Neuronal stem cell (in vitro differentiated cells): ENCODE measurements around the gene CASQ1.

Experiments used
- DNase-seq: peaks from one replicate; pipeline ENCODE4 v3.0.0-alpha.2; 2013; ENCODE audit warnings: low spot score
- H2AFZ ChIP-seq: one replicate; pipeline ENCODE4 v1.6.1; 2013; ENCODE audit warnings: mild to moderate bottlenecking, low read length, inconsistent platforms
- H2AK5ac ChIP-seq: 2 replicates; pipeline ENCODE4 v1.6.1; 2013; ENCODE audit warnings: low read depth, mild to moderate bottlenecking, inconsistent platforms, low read length, moderate library complexity, mixed read lengths
- H2BK120ac ChIP-seq: 2 replicates; pipeline ENCODE4 v1.6.1; 2013; ENCODE audit warnings: low read depth, mild to moderate bottlenecking, inconsistent platforms, low read length, moderate library complexity, mixed read lengths
- H2BK12ac ChIP-seq: one replicate; pipeline ENCODE4 v1.6.1; 2013; ENCODE audit warnings: low read length, inconsistent platforms
- H2BK15ac ChIP-seq: 2 replicates; pipeline ENCODE4 v1.6.1; 2013; ENCODE audit warnings: mild to moderate bottlenecking, low read length, inconsistent platforms, mixed read lengths
- H2BK5ac ChIP-seq: one replicate; pipeline ENCODE4 v1.6.1; 2013; ENCODE audit warnings: inconsistent platforms, mild to moderate bottlenecking, low read length, moderate library complexity
- H3K14ac ChIP-seq: one replicate; pipeline ENCODE4 v1.6.1; 2013; ENCODE audit warnings: low read length, inconsistent platforms
- H3K18ac ChIP-seq: 2 replicates; pipeline ENCODE4 v1.6.1; 2013; ENCODE audit warnings: low read length, inconsistent platforms
- H3K23ac ChIP-seq: 2 replicates; pipeline ENCODE4 v1.6.1; 2013; ENCODE audit warnings: low read depth, mild to moderate bottlenecking, mixed read lengths, low read length, inconsistent platforms; ENCODE audit not compliant: poor library complexity
- H3K27ac ChIP-seq: replicated peaks from 3 replicates; pipeline ENCODE4 v1.5.1; 2013; ENCODE audit warnings: low read length, inconsistent platforms
- H3K27me3 ChIP-seq, 3 experiments: 2 replicates each; pipeline ENCODE4 v1.6.1; 2013; ENCODE audit warnings: low read length in 3 of 3, mild to moderate bottlenecking in 2 of 3, inconsistent platforms in 1 of 3, low read depth in 1 of 3, mixed read lengths in 1 of 3, moderate library complexity in 1 of 3; ENCODE audit not compliant: control insufficient read depth in 3 of 3, insufficient read depth in 3 of 3
- H3K36me3 ChIP-seq, 2 donors: replicated peaks in 1 of 2; 2 replicates each; pipeline ENCODE4 v1.6.1; 2013; ENCODE audit warnings: low read length in 2 of 2; ENCODE audit not compliant: control insufficient read depth in 2 of 2, insufficient read depth in 2 of 2
- H3K4ac ChIP-seq: 2 replicates; pipeline ENCODE4 v1.6.1; 2013; ENCODE audit warnings: inconsistent platforms, mild to moderate bottlenecking, low read length, moderate library complexity
- H3K4me1 ChIP-seq, 2 donors: 1 replicate in 1 of 2; 2 replicates in 1 of 2; pipeline ENCODE4 v1.6.1; 2013; ENCODE audit warnings: low read length in 2 of 2, low read depth in 1 of 2; ENCODE audit not compliant: control insufficient read depth in 2 of 2, insufficient read depth in 1 of 2
- H3K4me2 ChIP-seq: one replicate; pipeline ENCODE4 v1.6.1; 2013; ENCODE audit warnings: mild to moderate bottlenecking, low read length, inconsistent platforms; ENCODE audit not compliant: insufficient read depth, poor library complexity, severe bottlenecking
- H3K4me3 ChIP-seq, 2 donors: 2 replicates each; pipeline ENCODE4 v1.5.1; 2013; ENCODE audit warnings: low read length in 2 of 2, mild to moderate bottlenecking in 2 of 2, inconsistent platforms in 1 of 2, moderate library complexity in 1 of 2
- H3K79me1 ChIP-seq: one replicate; pipeline ENCODE4 v1.6.1; 2013; ENCODE audit warnings: low read depth, mild to moderate bottlenecking, inconsistent platforms, low read length, moderate library complexity
- H3K9ac ChIP-seq: one replicate; pipeline ENCODE4 v1.6.1; 2013; ENCODE audit warnings: mild to moderate bottlenecking, low read depth, low read length, inconsistent platforms; ENCODE audit not compliant: poor library complexity
- H3K9me3 ChIP-seq, 2 donors: replicated peaks in 1 of 2; 2 replicates each; pipeline versions ENCODE3 to v1.6.1; 2013; ENCODE audit warnings: low read length in 2 of 2, mild to moderate bottlenecking in 2 of 2, inconsistent platforms in 1 of 2, low read depth in 1 of 2, mixed read lengths in 1 of 2, moderate library complexity in 1 of 2; ENCODE audit not compliant: control insufficient read depth in 2 of 2, insufficient read depth in 1 of 2
- H4K8ac ChIP-seq: one replicate; pipeline ENCODE4 v1.6.1; 2013; ENCODE audit warnings: low read depth, mild to moderate bottlenecking, inconsistent platforms, low read length, moderate library complexity
- H4K91ac ChIP-seq: one replicate; pipeline ENCODE4 v1.6.1; 2013; ENCODE audit warnings: low read length, low read depth, mild to moderate bottlenecking, inconsistent platforms; ENCODE audit not compliant: poor library complexity
- WGBS, 2 donors: extraction: QIAGEN DNeasy Blood & Tissue Kit; methylation state at CpG; one replicate each; pipeline ENCODE4 v1.1.7; 2013; ENCODE audit warnings: missing lambda C conversion rate in 2 of 2, mixed read lengths in 1 of 2; ENCODE audit not compliant: insufficient read length in 2 of 2, insufficient replicate concordance in 1 of 2; ENCODE audit errors: extremely low coverage in 2 of 2; 5-methylcytosine and 5-hydroxymethylcytosine counted together

The CASQ1 gene

DNA sequence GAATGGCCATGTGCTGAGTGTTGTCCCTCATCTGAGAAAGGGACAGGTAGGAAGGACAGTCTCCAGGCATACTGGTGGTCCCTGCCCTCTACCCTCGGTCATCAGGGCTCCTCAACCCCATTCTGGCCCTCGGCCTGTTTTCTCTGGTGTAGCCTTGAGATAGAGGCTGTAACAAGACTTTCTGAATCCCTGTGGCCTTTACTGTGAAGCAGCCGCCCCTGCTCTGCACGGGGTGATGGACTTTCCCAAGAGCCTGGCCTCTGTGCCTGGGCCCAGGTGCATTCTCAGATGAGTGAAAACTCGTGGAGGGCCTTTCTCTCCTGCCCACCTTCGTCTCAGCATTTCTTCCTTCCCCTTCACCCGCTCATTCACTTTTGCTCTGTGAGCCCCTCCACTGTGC, 3.0 kb upstream of the CASQ1 start:
- DNase-seq, result no peak
- no peak overlapping the region for H3K9ac ChIP-seq
- H2BK15ac ChIP-seq, result no peak overlapping the region
- no peaks in the 10 kb centered on the region for H3K36me3 ChIP-seq
- H2AFZ ChIP-seq, result no peak overlapping the region
- no peak overlapping the region for H2BK5ac ChIP-seq
- H3K14ac ChIP-seq, result no peak overlapping the region
- H3K4me1 ChIP-seq, result peaks cover 7 to 11% of the 10 kb centered on the region in 2 donors
- no peak overlapping the region for H2BK120ac ChIP-seq
- no peak overlapping the region for H3K18ac ChIP-seq
- H4K91ac ChIP-seq, result no peak overlapping the region
- no peak overlapping the region for H3K4me2 ChIP-seq
- no peak overlapping the region for H3K23ac ChIP-seq
- H3K27me3 ChIP-seq, result no peaks in the 10 kb centered on the region
- no peak overlapping the region for H3K4ac ChIP-seq
- no peak overlapping the region for H4K8ac ChIP-seq
- H3K79me1 ChIP-seq, result no peaks in the 10 kb centered on the region
- WGBS, 2 donors, result no CpG with 5 or more reads among the region's 7 CpGs
- no peaks in the 10 kb centered on the region for H3K9me3 ChIP-seq
- H2BK12ac ChIP-seq, result no peak overlapping the region
- H3K27ac ChIP-seq, result no peak overlapping the region
- no peak overlapping the region for H3K4me3 ChIP-seq
- H2AK5ac ChIP-seq, result no peak overlapping the region

GRCh38 chr1:160188341-160188740, 2.0 kb upstream of the CASQ1 start:
- H3K14ac ChIP-seq, result no peak overlapping the region
- H3K36me3 ChIP-seq, result no peaks in the 10 kb centered on the region
- H3K18ac ChIP-seq, result no peak overlapping the region
- H2AK5ac ChIP-seq, result peak overlapping the region; percentile 4
- DNase-seq, result no peak
- no peak overlapping the region for H2AFZ ChIP-seq
- H3K4ac ChIP-seq, result no peak overlapping the region
- H3K4me3 ChIP-seq, result no peak overlapping the region
- no peak overlapping the region for H2BK15ac ChIP-seq
- no peaks in the 10 kb centered on the region for H3K27me3 ChIP-seq
- H4K8ac ChIP-seq, result no peak overlapping the region
- no CpG with 5 or more reads among the region's 7 CpGs for WGBS, 2 donors
- no peak overlapping the region for H3K23ac ChIP-seq
- peaks cover 9 to 19% of the 10 kb centered on the region in 2 donors for H3K4me1 ChIP-seq
- H3K4me2 ChIP-seq, result no peak overlapping the region
- no peak overlapping the region for H4K91ac ChIP-seq
- no peak overlapping the region for H2BK120ac ChIP-seq
- H2BK12ac ChIP-seq, result no peak overlapping the region
- no peaks in the 10 kb centered on the region for H3K9me3 ChIP-seq
- H2BK5ac ChIP-seq, result no peak overlapping the region
- no peak overlapping the region for H3K9ac ChIP-seq
- H3K79me1 ChIP-seq, result no peaks in the 10 kb centered on the region
- H3K27ac ChIP-seq, result no peak overlapping the region

DNA sequence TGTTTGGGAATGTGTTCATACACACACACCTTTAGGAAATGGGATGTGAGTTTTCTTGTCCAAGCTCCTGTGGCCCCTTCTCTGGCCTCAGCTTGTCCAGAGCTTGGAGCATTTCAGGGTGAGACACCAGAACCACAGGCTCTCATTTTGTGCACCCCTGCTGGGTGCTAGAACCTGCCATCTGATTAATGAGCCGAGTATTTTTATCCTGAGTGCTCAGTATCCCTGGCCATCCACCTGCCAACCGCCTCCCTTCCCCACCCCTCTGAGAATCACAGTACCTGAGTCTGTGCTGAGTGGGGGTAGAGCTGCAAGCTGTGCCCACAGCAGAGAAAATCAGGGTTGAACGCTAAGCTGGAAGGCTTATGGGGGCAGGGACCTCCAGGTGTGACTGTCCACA, 1.4 kb downstream of the CASQ1 start:
- Histone ChIP-seq H3K79me1 (peaks cover 3% of the 10 kb centered on the region), H3K9ac (peak overlapping the region; percentile 7), H3K9me3 (peaks cover 0 to 9% of the 10 kb centered on the region in 2 donors), H4K8ac (no peak overlapping the region), H3K4me2 (no peak overlapping the region), H3K4me3 (no peak overlapping the region), H3K18ac (no peak overlapping the region), H4K91ac (no peak overlapping the region), H3K14ac (no peak overlapping the region), H2BK5ac (no peak overlapping the region), H2AFZ (no peak overlapping the region), H2BK15ac (no peak overlapping the region), H2BK120ac (no peak overlapping the region), H3K23ac (no peak overlapping the region), H2BK12ac (no peak overlapping the region), H3K27ac (no peak overlapping the region), H3K4ac (no peak overlapping the region), H3K27me3 (peaks cover 0 to 5% (median 0%) of the 10 kb centered on the region in 3 experiments), H3K4me1 (peaks cover 19 to 21% of the 10 kb centered on the region in 2 donors), H2AK5ac (no peak overlapping the region), H3K36me3 (peaks cover 0 to 6% of the 10 kb centered on the region in 2 donors)
- no CpG with 5 or more reads among the region's 3 CpGs for WGBS, 2 donors
- DNase-seq, result no peak

DNA sequence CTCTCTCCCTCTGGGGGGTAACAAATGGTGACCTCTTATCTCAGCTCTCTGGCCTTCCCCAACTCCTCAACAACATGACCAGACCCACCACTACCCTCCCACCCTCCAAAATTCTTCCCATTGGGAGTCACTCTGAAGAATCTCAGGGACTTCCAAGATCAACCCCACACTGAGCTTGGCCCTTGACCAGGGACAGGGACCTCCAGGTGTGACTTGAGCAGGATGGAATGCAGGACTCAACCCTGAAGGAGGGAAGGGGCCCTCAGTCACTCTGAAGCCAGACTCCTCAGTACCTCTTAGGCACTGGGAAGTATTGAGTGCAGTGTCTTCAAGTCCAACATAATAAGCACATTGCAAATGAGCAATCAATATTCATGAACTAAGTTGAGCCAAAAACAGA, 1.9 kb downstream of the CASQ1 start:
- Histone ChIP-seq H3K4me3 (no peak overlapping the region), H3K27me3 (peaks cover 0 to 5% (median 0%) of the 10 kb centered on the region in 3 experiments), H2BK5ac (no peak overlapping the region), H2AK5ac (no peak overlapping the region), H3K4ac (no peak overlapping the region), H3K23ac (no peak overlapping the region), H3K9me3 (peaks cover 0 to 9% of the 10 kb centered on the region in 2 donors), H3K14ac (no peak overlapping the region), H3K4me1 (peaks cover 19 to 21% of the 10 kb centered on the region in 2 donors), H2AFZ (no peak overlapping the region), H3K27ac (no peak overlapping the region), H2BK12ac (no peak overlapping the region), H2BK15ac (no peak overlapping the region), H2BK120ac (no peak overlapping the region), H3K18ac (no peak overlapping the region), H3K79me1 (peaks cover 3% of the 10 kb centered on the region), H3K4me2 (no peak overlapping the region), H3K36me3 (peaks cover 0 to 6% of the 10 kb centered on the region in 2 donors), H3K9ac (no peak overlapping the region), H4K91ac (no peak overlapping the region), H4K8ac (no peak overlapping the region)
- no peak for DNase-seq
